Hepatocyte (in vitro differentiated cells): Measurements from ENCODE around the gene UBALD2. TPM values are rescaled to one million over a fixed set of nuclear protein-coding genes. Genes with fewer than 3 reads are reported as not detected.

Experiments
- DNase-seq: peaks from one replicate; pipeline ENCODE4 v3.0.0-alpha.2; 2016; ENCODE audit warnings: low spot score
- H2AFZ ChIP-seq: fragments of 200-600 bp; sonication (generic); 2 replicates; pipeline ENCODE4 v1.6.0; 2016; ENCODE audit warnings: antibody characterized with exemption, mild to moderate bottlenecking
- H3K27ac ChIP-seq: fragments of 200-600 bp; sonication (generic); 2 replicates; pipeline ENCODE4 v1.5.1; 2016; ENCODE audit warnings: mild to moderate bottlenecking
- H3K27me3 ChIP-seq: fragments of 200-600 bp; sonication (generic); 2 replicates; pipeline ENCODE4 v1.6.1; 2016
- H3K36me3 ChIP-seq: fragments of 200-600 bp; sonication (generic); replicated peaks from 2 replicates; pipeline ENCODE4 v1.5.1; 2016; ENCODE audit warnings: low read depth; ENCODE audit not compliant: insufficient read depth
- H3K4me1 ChIP-seq: fragments of 200-600 bp; sonication (generic); 2 replicates; pipeline ENCODE4 v1.5.1; 2016; ENCODE audit warnings: mild to moderate bottlenecking, moderate library complexity; ENCODE audit not compliant: insufficient read depth
- H3K4me2 ChIP-seq: fragments of 200-600 bp; sonication (generic); 2 replicates; pipeline ENCODE4 v1.6.0; 2016
- H3K4me3 ChIP-seq: fragments of 200-600 bp; sonication (generic); 2 replicates; pipeline ENCODE4 v1.5.1; 2016; ENCODE audit warnings: mild to moderate bottlenecking
- H3K79me2 ChIP-seq: fragments of 200-600 bp; sonication (generic); 2 replicates; pipeline ENCODE4 v1.6.0; 2017; ENCODE audit warnings: mild to moderate bottlenecking
- H3K9me2 ChIP-seq: fragments of 200-600 bp; sonication (generic); replicated peaks from 2 replicates; pipeline ENCODE4 v1.6.0; 2017; ENCODE audit warnings: mild to moderate bottlenecking; ENCODE audit not compliant: insufficient read depth
- H3K9me3 ChIP-seq: fragments of 200-600 bp; sonication (generic); 2 replicates; pipeline ENCODE4 v1.5.1; 2016; ENCODE audit warnings: low read depth, mild to moderate bottlenecking
- H4K20me1 ChIP-seq: fragments of 200-600 bp; sonication (generic); 2 replicates; pipeline ENCODE4 v1.6.0; 2016; ENCODE audit warnings: mild to moderate bottlenecking; ENCODE audit not compliant: insufficient read depth, poor library complexity, severe bottlenecking
- CTCF ChIP-seq: fragments of 200-600 bp; sonication (generic); IDR thresholded peaks from 2 replicates; pipeline ENCODE4 v1.5.1; 2016; ENCODE audit warnings: antibody characterized with exemption, mild to moderate bottlenecking; ENCODE audit not compliant: poor library complexity
- EZH2 ChIP-seq: fragments of 200-600 bp; sonication (generic); IDR thresholded peaks from 2 replicates; pipeline ENCODE4 v1.6.1; 2016; ENCODE audit warnings: antibody characterized with exemption, mild to moderate bottlenecking, borderline replicate concordance
- EZH2phosphoT487 ChIP-seq: fragments of 200-600 bp; sonication (generic); IDR thresholded peaks from one replicate; pipeline ENCODE4 v1.6.1; 2018; ENCODE audit warnings: antibody characterized with exemption, mild to moderate bottlenecking, low read depth, moderate library complexity; ENCODE audit not compliant: unreplicated experiment, severe bottlenecking
- WGBS: methylation state at CpG from one replicate; pipeline ENCODE4 v1.1.6; 2016; ENCODE audit warnings: low lambda C conversion rate; ENCODE audit errors: missing lambda C conversion rate; 5-methylcytosine and 5-hydroxymethylcytosine counted together
- polyA plus RNA-seq: library from polyadenylated mRNA; unstranded; fragments of >200 nt; fragmentation: Nextera tagmentation; extraction: Ambion mirVana; gene quantifications from 2 replicates; pipeline ENCODE4 v1.2.1, GENCODE V29; 2016
- total RNA-seq: library from RNA; depleted of rRNA; stranded (reverse); fragments of >200 nt; gene quantifications from 2 replicates; pipeline ENCODE4 v1.2.3, GENCODE V29; 2014

Gene UBALD2
- total and polyA plus RNA-seq, 2 experiments from 2014 or later: 10.2 to 13.1 TPM

GRCh38 chr17:76281573-76282371 is 16.6 kb downstream of the UBALD2 start:
- no peaks in the 10 kb centered on the region for H3K9me3 ChIP-seq
- WGBS: 91% methylated on average over 23 of the region's 23 CpGs
- H3K4me3 ChIP-seq: no peak overlapping the region
- H3K4me1 ChIP-seq: no peaks in the 10 kb centered on the region
- no peaks in the 10 kb centered on the region for H4K20me1 ChIP-seq
- H3K27ac ChIP-seq: no peak overlapping the region
- no peak for TF ChIP-seq CTCF
- no peak for TF ChIP-seq EZH2phosphoT487
- TF ChIP-seq EZH2: no peak
- H2AFZ ChIP-seq: no peak overlapping the region
- no peaks in the 10 kb centered on the region for H3K79me2 ChIP-seq
- no peak overlapping the region for H3K4me2 ChIP-seq
- H3K36me3 ChIP-seq: no peaks in the 10 kb centered on the region
- no peaks in the 10 kb centered on the region for H3K27me3 ChIP-seq
- no peaks in the 10 kb centered on the region for H3K9me2 ChIP-seq
- no peak for DNase-seq

- no peaks in the 10 kb centered on the region for H3K9me2 ChIP-seq
- H3K36me3 ChIP-seq: no peaks in the 10 kb centered on the region
- H3K4me1 ChIP-seq: no peaks in the 10 kb centered on the region
- no peak overlapping the region for H3K27ac ChIP-seq
- no peaks in the 10 kb centered on the region for H3K27me3 ChIP-seq
- no peak for DNase-seq
- no peaks in the 10 kb centered on the region for H4K20me1 ChIP-seq
- H3K9me3 ChIP-seq: no peaks in the 10 kb centered on the region
- TF ChIP-seq CTCF (no peak), EZH2 (no peak), EZH2phosphoT487 (no peak)
- no peaks in the 10 kb centered on the region for H3K79me2 ChIP-seq
- H3K4me2 ChIP-seq: no peak overlapping the region
- H3K4me3 ChIP-seq: no peak overlapping the region
- WGBS: 93% methylated on average over 4 of the region's 4 CpGs
- H2AFZ ChIP-seq: no peak overlapping the region
Observed at GRCh38 chr17:76292567-76292966, 27.4 kb downstream of the UBALD2 start.

- no peak for DNase-seq
- no peaks in the 10 kb centered on the region for H3K79me2 ChIP-seq
- H3K9me3 ChIP-seq: no peaks in the 10 kb centered on the region
- H2AFZ ChIP-seq: no peak overlapping the region
- TF ChIP-seq EZH2phosphoT487 (no peak), EZH2 (no peak), CTCF (no peak)
- no peaks in the 10 kb centered on the region for H3K36me3 ChIP-seq
- H3K4me1 ChIP-seq: no peaks in the 10 kb centered on the region
- H3K27ac ChIP-seq: no peak overlapping the region
- no peaks in the 10 kb centered on the region for H3K9me2 ChIP-seq
- no peak overlapping the region for H3K4me2 ChIP-seq
- H3K4me3 ChIP-seq: no peak overlapping the region
- no peaks in the 10 kb centered on the region for H4K20me1 ChIP-seq
- H3K27me3 ChIP-seq: no peaks in the 10 kb centered on the region
- 92% methylated on average over 7 of the region's 7 CpGs for WGBS
Observed at GRCh38 chr17:76293106-76293505, 28.0 kb downstream of the UBALD2 start.

- Histone ChIP-seq H3K27me3 (no peaks in the 10 kb centered on the region), H3K4me3 (no peak overlapping the region), H3K4me2 (no peak overlapping the region), H2AFZ (no peak overlapping the region), H3K36me3 (no peaks in the 10 kb centered on the region), H3K4me1 (no peaks in the 10 kb centered on the region), H3K27ac (no peak overlapping the region), H3K9me2 (no peaks in the 10 kb centered on the region), H3K79me2 (no peaks in the 10 kb centered on the region), H3K9me3 (no peaks in the 10 kb centered on the region), H4K20me1 (no peaks in the 10 kb centered on the region)
- no peak for DNase-seq
- WGBS: 76% methylated on average over 4 of the region's 4 CpGs
- TF ChIP-seq EZH2 (no peak), EZH2phosphoT487 (no peak), CTCF (no peak)
Observed at GRCh38 chr17:76296186-76296585, 31.0 kb downstream of the UBALD2 start.
